ENCODE measurements around the gene KCTD8.

KCTD8 gene

DNA sequence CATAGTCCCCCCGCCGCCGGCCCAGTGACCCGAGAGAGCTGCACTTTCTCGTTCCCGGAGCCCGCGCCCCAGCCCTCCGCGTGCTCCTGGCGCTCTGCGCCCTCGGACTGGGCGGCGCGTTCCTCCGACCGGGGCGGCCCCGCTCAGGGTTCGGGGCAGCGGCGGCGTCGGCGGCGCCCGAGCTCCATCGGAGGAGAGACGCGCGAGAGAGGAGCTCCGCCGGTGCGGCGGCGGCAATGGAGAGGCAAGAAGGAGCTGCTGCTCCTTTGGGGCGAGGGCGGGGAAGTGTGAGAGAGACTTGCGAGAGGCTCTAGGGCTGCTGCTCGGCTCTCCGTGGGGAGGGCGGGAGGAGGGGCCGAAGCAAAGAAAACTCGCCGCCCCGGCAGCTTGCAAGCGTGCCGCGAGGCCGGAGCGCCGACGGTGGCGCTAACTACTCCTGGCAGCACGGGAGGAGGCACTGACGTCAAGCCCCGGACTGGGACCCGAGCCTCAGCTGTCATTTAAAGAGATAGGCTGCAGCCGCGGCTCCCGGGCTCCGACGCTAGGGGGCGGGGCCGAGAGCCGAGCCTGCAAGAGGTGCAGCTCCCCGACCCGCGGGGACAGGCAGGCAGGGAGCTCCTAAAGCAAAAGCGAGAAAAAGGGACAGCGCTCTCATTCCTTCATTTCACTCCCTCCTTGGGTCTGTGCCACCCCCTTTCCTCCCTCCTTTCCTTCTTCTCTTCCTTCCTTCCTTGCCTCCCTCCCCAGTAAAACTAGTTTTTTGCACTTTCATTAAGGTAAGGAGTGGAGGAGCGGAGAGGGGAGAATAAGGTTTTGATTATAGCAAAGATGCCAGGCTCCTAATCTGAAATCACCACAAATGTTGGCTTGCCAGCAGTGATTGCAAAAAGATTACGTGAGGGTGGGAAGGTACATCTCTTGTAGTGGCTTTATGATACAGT is at the start of gene KCTD8:
KCTD8 (minus strand) TSS at position 289 of the 941 bp plus-strand sequence.
- DNase-seq (ENCODE audit: low read depth), result peak; percentile 40

DNA sequence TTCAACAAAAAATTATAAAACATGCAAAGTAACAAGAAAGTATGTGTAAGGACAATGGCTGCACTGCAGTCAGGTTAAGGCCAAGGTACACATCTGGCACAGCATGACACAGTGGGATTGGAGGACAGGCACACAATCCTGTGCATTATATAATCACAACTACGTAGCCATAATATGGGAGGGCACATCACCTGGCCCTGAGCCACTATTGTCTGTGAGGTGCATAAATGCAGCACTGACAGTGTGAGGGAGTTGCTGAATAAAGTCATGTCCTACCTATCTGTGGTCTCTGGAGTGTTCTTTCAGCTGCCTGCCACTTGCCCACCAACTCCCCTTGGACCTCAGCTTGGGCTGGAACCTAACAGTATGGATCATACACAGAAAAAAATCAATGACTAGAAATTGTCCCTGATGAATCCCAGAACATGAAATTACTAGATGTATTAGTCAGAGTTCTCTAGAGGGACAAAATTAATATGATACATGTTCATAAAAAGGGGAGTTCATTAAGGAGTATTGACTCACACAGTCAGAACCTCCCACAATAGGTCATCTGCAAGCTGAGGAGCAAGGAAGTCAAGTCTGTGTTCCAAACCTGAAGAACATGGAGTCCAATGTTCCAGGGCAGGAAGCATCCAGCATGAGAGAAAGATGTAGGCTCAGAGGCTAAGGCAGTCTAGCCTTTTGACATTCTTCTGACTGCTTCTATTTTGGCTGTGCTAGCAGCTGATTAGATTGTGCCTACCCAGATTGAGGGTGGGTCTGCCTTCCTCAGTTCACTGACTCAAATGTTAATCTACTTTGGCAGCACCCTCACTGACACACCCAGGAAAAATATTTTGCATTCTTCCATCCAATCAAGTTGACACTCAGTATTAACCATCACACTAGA is 46.4 kb upstream of the KCTD8 start:
- no peak for DNase-seq (ENCODE audit: low read depth)

DNA sequence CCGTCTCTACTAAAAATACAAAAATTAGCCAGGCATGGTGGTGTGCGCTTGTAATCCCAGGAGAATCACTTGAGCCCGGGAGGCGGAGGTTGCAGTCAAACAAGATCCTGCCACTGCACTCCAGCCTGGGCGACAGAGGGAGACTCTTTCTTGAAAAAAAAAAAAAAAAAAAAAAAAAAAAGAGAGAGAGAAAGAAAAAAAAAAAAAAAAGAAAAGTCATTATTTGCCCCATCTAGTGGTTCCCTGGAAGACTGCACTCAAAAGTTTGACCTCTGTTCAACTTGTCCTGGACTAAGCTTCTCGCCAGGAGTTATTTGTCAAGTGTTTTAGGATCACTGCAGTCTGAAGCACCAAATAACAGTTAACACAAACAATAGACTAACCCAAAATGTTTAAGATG is 45.3 kb upstream of the KCTD8 start:
- DNase-seq (ENCODE audit: low read depth), result no peak

DNA sequence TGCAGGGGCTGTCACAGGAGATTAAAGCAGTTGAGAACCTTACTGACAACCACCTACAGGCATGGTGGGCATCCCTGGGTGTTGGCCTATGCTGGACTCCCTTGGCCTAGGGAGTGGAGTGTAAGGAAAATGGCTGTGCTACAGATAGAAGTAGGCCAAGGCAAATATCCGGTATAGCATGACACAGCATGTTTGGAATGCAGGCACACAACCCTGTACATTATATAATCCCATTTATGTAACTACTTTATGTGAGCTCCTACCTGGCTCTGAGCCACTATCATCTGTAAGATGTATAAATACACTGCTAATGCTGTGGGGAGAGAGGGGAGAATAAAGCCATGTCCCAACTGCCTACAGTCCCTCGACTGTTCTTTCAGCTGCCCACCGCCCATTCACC is 38.7 kb upstream of the KCTD8 start:
- no peak for DNase-seq (ENCODE audit: low read depth)

DNA sequence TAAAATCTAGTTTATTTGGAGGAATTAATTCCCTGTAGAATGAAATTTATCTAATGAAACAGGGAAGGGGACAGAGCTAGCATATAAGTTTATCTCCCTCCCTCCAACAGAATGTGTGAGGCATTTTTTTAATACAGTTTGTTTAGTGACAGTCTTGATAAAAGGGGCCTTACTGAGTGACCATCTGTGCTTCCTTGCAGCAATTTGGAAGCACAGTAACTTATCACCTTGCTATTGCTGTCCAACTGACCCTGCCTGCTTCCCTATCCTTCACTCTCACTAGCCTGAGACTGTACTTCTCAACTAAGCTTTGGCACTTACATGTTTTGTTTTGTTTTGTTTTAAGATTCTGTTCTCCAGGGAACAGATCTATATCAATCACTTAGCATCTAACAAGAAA is 31.1 kb upstream of the KCTD8 start:
- DNase-seq (ENCODE audit: low read depth), result no peak

DNA sequence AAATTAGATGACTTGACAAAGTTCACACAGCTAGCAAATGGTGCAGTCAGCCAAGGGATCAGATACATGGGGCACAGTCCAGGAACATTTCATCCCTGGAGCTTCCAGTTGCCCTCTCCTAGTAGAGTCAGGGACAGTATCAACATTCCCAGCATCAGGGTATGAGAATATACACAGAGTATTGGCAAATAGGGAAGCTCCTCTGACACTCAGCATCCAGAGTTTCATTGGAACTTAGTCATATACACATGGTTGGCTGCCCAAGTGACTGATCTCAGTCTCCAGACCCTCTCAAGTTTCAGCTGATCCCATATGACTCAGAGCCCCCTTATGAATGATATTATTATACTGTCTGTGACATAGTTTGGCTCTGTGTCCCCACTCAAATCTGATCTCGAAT is 13.7 kb upstream of the KCTD8 start:
- no peak for DNase-seq (ENCODE audit: low read depth)

DNA sequence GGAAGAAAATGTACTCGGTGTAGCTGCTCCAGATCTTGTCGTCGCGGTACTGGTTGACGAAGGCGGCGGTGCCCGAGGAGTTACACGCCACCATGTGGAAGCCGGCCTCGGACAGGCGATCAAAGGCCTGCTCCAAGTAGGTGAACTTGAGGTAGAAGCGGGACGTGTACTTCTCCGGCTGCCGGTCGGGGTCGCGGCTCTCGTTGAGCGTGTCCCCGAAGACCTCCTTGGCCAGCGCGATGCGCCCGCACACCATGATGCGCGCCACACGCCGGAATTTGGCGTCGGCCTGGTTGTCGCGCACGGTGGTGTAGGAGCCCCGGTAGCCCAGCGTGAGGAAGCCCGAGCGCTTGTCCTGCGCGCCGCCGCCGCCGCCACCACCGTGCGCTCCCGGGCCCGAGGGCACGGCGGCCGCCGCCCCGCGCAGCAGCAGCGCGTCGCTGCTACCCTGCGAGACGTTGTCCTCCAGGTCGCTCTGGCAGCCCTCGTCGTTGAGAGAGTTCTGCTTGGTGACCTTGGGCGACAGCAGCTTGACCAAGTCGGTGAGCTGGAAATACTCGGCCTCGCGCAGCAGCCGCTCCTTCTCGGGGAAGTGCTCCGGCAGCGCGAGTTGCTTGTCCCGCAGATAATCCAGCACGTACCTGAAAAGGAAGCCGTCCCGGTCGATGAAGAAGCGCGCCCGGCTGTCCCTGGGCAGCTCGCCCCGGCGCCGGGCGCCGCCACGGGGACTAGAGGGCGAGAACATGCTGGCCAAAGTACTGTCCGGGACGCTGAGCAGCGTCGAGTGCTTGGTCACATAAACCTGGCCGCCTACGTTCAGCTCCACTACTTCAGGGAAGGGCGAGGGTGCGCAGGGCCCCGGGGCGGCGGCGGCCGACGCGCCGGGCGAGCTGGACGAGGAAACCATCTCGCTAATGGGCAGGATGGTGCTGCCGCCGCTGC is 775 bp downstream of the KCTD8 start:
- no peak for DNase-seq (ENCODE audit: low read depth)

DNA sequence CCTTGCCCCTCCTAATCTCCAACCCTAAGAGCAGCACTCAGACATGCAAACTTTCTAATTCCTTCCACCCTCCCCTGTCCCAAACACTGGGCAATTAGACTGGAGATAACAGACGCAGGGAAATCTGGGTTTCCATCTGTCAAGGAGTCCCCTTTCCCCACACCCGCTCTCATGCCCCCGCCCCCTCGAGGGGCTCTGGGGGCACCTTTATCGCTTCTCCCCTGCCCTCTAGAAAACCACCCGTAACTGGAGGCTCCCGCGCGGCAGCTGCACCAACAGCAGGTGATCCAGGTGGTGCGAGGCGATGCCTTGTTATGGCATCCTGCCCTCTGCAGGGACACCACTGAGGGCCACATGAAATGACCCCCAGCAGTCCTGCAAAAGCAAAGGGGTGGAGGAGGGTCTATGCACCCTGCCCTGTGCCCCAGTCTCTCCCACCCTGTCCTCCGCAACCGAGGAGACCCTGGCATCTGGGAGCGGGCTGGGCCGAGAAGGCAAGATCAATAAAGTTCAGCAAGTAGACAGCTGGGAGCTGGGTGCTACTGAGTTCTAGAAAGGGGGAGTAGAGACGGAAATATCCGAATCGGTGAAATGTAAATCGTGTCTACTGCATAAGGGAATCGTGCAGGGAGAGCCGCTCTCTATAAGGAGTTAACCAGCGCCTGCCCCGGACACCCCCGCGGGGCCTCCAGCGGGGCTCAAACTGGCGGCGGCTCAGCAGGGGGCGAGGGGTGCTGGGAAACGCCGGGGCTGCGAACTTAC is 1.6 kb downstream of the KCTD8 start:
- DNase-seq (ENCODE audit: low read depth), result no peak

DNA sequence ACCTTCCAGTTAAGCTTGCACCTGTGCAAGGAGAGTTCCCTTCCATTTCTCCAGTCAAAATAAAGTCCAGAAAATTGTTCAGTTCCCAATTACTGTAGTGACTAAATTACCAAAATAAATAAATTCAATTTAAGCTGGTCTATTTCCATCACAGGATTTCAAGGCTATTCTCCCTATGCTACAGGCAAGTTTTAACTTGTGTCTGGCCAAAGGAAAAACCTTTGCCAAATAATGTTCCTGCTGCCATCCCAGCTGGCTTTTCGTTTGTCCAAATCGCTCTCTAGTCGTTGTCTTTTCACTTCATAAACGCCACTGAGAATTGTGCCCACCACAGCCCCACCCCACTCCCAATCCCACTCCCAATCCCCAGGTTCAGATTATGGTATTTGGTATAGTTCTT is 2.4 kb downstream of the KCTD8 start:
- no peak for DNase-seq (ENCODE audit: low read depth)

DNA sequence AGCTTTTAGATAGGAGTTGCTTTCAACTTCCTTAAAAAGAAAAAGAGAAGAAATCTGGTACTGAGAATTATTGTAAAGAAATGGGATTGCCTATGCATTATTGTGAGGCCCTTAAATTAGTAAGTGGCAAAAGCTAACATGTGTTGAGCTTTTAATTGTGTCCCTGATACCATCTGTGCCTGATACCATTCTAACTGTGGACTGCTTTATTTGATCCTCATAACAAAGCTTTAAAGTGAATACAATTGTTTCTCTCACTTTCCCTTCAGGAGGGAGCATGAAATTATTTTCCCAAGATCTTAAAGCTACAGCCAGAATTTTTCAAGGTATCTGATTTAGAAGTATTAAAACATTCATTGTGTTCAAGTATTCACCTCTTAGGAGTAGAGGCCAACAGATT is 9.9 kb downstream of the KCTD8 start:
- DNase-seq (ENCODE audit: low read depth), result no peak

DNA sequence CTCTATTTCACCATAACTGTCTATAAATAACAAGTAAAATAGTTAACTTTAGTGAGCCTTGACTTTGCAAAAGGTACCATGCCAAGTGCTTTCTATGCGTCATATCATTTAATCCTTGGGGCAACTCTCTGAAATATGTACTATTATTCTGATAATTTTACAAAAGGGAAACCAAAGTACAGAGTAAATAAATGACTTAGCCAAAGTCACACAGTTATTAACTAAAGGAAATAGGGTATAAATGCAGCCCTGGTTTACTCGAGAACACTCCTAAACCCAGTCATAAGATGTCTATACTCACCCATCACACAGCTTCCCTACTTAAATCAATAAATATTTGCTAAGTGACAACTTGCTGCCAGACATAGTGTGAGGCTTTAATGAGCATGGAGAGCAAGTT is 14.4 kb downstream of the KCTD8 start:
- no peak for DNase-seq (ENCODE audit: low read depth)

DNA sequence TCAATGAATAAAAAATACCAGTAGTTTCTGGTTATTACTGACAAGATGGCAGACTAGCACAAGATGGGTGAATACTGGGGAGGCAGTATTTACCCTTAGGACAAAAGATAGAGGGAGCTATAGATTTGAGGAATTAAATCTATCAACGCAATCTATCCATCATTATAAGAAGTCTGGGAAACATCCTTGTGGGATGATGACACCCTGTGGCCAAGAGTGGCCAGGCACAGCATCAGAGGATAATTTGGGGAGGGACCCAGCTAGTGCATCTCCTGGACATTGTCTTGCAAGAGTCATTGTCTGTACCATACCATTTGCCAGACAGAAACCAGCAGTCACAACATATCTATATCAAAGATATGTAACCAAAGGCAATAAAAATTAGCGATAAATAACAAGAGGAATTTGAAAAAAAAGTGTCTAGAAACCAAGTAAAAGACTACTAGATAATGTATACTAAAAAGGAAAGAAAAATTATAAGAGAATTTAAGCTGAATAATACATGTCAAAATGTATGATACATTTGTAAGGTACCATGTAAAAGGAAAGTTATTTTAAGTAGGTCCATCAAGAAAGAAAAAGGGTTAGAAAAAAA is 22.9 kb downstream of the KCTD8 start:
- no peak for DNase-seq (ENCODE audit: low read depth)

DNA sequence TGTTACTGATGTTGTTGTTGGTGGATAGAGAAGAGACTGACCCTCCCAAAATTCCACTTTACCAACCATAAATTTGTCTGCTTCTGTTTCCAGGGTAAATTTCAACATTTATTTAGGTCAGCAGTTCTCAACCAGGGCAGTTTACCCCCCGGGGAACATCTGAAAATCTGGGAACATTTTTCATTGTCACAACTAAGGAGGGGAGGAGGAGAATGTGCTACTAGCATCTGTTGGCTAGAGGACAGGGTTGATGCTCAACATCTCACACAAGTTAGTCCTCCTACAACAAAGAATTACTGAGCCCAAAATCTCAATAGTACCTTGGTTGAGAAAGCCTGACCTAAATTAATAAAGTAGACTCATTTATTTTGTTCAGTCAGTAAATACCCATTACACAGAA is 25.7 kb downstream of the KCTD8 start:
- DNase-seq (ENCODE audit: low read depth), result no peak

DNA sequence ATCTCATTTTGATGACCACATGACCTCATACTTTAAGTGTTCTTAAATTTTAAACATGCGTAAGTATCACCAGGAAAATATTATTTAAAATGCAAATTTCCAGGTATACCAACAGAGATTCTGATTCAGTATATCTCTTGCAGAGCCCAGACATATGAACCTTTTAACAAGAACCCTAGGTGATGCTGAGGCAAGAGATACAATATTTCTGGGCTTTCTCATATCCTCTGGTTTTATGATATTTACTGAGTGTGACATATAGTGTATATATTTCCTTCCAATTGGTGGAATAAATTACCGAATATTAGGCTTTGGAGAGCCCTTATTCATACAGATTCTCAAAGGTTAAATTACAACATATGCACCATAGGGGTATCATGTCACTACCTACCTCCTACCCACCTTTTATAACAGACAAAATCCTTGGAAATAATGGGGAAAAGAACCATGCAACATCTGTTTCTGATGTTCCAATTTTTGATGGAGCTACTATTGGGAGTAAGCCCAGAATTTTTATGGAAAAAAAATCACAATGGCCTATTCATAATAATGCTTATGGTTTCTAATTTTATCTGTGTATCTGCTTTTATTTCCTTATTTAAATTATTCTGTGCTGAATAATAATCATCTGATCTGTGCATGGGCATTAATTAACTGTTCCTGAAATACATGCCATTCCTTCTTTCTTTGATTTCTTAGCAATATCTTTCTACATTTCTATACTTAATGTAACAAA is 27.1 kb downstream of the KCTD8 start:
- no peak for DNase-seq (ENCODE audit: low read depth)

DNA sequence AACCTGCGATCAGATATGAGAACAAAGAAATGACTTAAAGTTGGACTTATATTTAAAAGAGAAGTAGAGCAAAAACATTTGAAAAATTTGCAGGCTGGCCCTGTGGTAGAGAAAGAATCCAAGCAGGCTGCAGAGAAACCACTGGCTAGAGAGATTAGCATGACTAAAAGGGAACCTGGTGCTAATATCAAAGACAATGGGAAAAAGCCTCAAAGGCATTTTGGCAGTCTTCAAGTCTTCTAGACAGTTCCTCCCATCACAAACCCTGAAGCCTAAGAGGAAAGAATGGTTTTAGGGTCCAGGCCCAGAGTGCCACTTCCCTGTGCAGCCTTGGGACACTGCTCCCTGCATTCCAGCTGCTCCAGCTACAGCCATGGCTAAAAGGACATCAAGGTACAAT is 33.4 kb downstream of the KCTD8 start:
- no peak for DNase-seq (ENCODE audit: low read depth)

DNA sequence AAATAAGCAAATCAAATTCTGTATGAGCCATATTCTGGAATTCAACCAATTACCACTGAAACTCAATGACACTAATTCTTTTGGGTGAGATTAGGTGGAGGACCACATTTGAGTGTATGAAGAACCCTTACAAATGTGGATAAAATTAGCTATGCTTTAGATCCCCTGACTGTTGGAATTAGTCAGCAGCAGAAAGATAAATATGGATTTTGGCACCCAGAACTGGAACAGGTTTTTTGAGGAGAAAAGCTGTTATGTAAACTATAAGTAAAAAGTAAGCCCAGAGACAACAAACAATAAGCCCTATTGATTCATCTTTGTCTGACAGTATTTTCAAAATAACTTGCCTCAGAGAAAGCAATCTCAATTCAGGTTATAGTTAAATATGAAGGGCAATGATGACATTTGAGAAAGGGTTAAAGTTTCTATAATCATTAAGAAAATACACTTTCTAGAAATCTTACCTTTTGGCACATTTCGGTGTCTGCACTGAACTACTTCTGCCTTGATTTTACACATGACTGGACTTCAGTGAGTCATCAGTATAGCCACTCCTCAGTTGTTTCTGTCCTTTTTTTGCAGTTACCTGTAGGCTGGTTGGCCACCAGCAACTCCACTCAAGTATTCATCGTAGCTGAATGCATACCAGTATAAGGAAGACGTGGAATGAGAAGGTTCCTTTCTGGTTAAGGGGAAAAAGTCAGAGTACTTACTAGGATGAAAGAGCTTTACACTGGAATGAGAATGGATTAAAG is 80.0 kb downstream of the KCTD8 start:
- DNase-seq (ENCODE audit: low read depth), result no peak

DNA sequence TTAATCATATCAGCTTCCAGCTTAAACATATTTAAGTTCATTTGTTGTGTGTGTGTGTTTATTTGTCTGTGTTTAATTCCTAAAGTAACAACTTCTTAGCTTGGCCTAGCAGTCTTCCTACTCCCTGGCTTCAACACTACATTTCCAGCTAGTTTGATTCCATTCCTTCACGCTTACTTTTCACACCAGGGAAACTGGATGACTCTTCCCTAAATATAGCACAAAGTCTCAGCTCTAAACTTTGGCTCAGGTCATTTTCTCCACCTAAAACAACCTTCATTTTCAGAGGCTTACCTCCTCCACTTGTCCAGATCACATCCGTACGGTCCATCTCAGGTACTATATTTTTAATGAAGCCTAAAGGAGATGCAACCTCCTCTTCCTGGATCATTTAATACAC is 94.4 kb downstream of the KCTD8 start:
- no peak for DNase-seq (ENCODE audit: low read depth)

DNA sequence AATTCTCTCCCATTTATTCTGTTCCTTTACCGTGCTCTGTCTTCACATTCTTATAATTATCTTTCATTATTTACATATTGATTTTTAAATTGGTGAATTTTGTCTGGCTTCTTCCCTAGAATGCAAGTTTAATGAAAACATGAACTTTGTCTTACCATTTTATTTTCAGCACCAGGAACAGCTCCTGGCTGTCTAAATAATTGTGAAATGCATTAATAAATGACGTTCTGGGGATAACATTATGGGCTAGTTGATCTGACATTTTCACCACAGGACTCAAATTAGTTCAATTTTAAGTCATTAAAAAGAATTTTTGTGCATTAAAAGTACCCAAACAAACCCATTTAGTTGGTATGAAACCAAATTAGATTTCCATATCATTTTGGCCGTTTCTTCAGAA is 97.5 kb downstream of the KCTD8 start:
- no peak for DNase-seq (ENCODE audit: low read depth)

DNA sequence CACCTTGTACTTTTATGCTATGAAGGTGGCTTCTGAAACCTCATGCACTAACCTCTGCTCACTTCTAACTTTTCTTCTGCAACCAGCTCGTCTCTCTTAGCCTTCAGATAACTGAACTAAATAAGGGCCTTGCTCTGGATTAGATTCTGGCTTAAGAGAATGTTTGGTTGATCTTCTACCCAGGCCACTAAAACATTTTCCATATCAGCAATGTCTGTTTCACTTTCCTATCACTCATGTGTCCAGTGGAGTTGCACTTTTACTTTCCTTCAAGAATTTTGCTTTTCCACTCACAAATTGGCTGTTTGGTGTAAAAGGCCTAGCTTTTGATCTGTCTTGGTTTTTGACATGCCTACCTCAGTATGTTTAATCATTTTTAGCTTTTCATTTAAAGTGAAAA is 105.8 kb downstream of the KCTD8 start:
- no peak for DNase-seq (ENCODE audit: low read depth)
